Measurements from ENCODE around the gene MPPED2.

- no peak for TF ChIP-seq GATA2 (IDR thresholded peaks at IDR 0.05; ENCODE audit: insufficient read depth, insufficient read length, low read depth, low read length)
- no peak for TF ChIP-seq MAX (IDR thresholded peaks at IDR 0.05; ENCODE audit: insufficient read depth, insufficient read length)
- TF ChIP-seq CTCF (IDR thresholded peaks at IDR 0.05; ENCODE audit: extremely low read depth in 1 of 2, insufficient read depth in 1 of 2, low read depth in 1 of 2, low read length in 2 of 2) = no peak
These were observed 107.2 kb downstream of the MPPED2 start for GRCh38 chr11:30478923-30479322.
